HG02885 (cell line): Measurements from ENCODE around the gene CSMD2.

ENCODE experiments used
- ATAC-seq: cut with Tn5 transposase; IDR thresholded peaks from one replicate; pipeline ENCODE4 v1.9.1; 2021; ENCODE audit warnings: mild to moderate bottlenecking; ENCODE audit not compliant: unreplicated experiment, poor library complexity

Gene CSMD2

GRCh38 chr1:33500547-33500946 lies 664.5 kb downstream of the CSMD2 start:
- ATAC-seq, result no peak

DNA sequence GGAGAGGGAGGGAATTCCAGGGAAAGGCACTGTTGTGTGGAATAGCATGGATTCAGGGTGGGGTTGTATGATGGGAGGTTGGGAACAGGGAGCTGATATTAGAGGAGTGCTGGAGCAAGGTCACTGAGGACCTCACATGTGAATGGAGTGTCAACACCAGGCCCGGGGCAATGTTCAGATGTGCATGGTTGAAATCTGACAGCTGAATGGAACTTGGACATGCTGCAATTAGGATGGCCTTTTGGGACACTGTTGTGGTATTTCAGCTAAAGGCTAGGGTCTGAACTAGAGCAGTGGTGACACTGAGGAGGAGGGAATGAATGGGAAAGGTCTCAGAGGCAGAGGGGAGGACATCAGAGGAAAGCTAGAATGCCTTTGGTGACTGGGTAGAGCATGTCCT lies 667.6 kb downstream of the CSMD2 start:
- no peak for ATAC-seq

- no peak for ATAC-seq
Measured at GRCh38 chr1:33494929-33495328, 670.1 kb downstream of the CSMD2 start.

GRCh38 chr1:33488624-33489023 lies 676.4 kb downstream of the CSMD2 start:
- ATAC-seq, result no peak

GRCh38 chr1:33482412-33482811 lies 682.6 kb downstream of the CSMD2 start:
- ATAC-seq, result no peak

DNA sequence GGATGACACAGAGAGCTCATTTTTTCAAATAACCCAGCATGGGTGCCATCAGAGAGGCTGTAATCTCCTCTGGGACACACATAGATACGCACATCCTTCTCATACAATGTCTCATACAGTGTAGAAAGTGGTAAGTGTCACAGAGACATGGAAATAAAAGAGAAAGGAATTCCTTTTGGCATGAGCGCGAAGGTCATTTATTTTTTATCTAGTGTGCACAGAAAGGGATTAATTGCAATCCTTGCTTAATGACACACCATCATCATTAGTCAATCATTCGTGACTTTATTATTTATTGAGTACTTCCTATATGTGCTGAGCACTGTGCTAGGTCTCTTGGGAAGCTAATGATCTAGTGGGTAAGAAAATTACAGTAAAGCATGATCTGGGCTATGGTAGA lies 687.6 kb downstream of the CSMD2 start:
- ATAC-seq, result no peak

DNA sequence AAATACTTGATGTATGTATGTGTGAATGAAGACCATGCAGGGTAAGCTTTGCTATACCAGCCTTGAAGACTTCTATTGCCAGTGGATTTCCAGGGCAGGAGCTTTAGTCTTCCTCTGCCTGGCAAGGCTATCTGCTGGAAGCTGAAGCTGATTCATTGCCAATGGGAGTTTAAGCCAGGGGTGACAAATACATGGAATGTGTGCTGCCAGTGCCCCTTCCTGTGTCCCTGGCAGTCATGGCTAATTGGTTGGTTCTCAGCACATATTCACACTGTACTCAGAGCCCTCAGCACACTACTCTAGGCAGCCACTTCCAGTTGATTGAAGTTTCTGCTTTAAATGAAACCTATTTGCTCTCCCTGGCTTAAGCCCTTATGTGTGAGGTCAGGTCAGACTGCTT lies 691.1 kb downstream of the CSMD2 start:
- no peak for ATAC-seq

DNA sequence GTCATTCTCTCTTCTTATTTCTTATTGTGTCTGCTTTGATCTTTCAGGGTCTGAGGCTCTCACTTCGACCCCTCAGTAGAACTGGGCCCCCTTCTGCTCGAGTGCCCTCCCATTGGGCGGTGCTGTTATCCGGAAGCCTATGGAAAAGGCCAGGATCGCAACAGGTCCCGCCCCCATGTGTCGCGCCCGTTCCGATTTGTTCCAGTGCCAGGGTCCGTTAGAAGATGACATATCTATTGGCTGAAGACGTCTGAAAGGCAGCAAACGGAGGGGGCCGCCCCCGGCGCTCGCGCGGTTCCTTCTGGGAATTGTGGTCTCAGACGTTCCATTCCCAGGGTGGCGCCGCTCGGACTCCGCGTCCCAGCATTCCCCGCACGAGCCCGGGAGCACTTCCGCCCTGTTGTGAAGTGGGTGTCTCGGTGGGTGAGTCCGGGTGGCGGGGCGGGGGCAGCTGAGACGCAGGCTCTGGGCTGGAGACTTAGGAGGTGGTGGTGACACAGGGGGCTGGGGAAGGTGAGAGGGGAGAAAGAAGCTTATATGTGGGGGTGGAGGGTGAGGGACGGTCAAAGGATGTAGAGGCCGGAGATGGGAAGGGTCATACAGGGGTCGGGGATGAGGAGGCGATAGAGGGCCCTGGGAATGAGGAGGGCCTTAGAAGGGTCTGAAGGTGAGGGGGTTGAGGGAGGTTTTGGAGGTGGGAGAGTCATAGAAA lies 692.6 kb downstream of the CSMD2 start, which contains the start of gene ZSCAN20:
TSS of gene ZSCAN20 (plus strand) at position 377 of the 712 bp plus-strand sequence. CDS start 6,644 bp downstream, outside the sequence.
- peak; percentile 93 for ATAC-seq

DNA sequence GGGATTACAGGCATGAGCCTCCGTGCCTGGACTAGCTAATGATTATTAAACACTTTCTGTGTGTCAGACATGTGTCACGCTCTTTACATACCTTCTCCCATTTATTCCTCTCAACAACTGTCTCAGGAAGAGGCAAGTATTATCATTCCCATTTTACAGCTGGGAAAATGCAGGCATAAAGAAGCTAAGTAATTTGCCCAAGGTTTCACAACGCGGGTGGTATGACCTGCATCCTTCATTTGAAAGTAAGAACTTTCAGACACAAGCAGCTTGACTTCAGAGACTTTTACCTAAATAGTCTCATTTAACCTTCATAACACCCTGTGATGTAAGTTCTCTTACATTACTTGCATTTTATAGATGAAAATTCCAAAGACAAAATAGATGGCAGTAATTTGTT lies 693.6 kb downstream of the CSMD2 start:
- ATAC-seq, result no peak

- no peak for ATAC-seq
Measured at GRCh38 chr1:33470495-33471012, 694.5 kb downstream of the CSMD2 start.

GRCh38 chr1:33469691-33470090 lies 695.3 kb downstream of the CSMD2 start:
- ATAC-seq, result no peak

GRCh38 chr1:33468967-33469366 lies 696.1 kb downstream of the CSMD2 start:
- ATAC-seq, result no peak

GRCh38 chr1:33468531-33468930 lies 696.5 kb downstream of the CSMD2 start:
- ATAC-seq, result no peak

- no peak for ATAC-seq
Measured at GRCh38 chr1:33468011-33468410, 697.0 kb downstream of the CSMD2 start.

GRCh38 chr1:33466159-33466558 lies 698.9 kb downstream of the CSMD2 start:
- ATAC-seq, result no peak

- no peak for ATAC-seq
Measured at GRCh38 chr1:33465316-33465715, 699.7 kb downstream of the CSMD2 start.

DNA sequence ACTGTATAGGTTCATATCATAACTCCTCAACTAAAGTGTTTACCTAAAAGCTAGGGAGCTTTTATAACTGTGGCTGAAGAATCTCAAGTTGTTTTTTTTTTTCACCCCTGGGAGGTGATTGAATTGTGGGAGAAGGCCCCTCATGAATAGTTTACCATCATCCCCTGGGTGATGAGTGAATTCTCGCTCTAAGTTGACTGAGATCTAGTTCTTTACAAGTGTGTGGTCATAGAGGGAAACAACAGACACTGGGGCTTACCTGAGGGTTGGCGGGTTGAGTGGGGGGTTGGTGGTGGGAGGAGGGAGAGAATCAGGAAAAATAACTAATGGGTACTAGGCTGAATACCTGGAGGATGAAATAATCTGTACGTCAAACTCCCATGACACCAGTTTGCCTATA lies 700.5 kb downstream of the CSMD2 start:
- ATAC-seq, result no peak
